Right lung (tissue), 5 donors: ENCODE measurements around the gene TANGO6. TPM values are rescaled to one million over a fixed set of nuclear protein-coding genes. Genes with fewer than 3 reads are reported as not detected.
"Not testable (repeated sequence)": the region's sequence is repeated elsewhere in the genome, so short reads cannot be mapped to it uniquely, and the experiment has no call there.

Source experiments
- DNase-seq, 2 donors: peaks; one replicate each; pipeline ENCODE4 v3.0.0-alpha.2; 2013
- polyA plus RNA-seq, 5 donors: library from polyadenylated mRNA; unstranded; fragments of 120-200 nt; gene quantifications; one replicate each; pipeline versions ENCODE4 v1.2.1 to v1.2.3, GENCODE V29; 2013; ENCODE audit warnings: inconsistent platforms in 1 of 5, low replicate concordance in 1 of 5; ENCODE audit not compliant: insufficient read length in 5 of 5, insufficient read depth in 1 of 5

Gene TANGO6
- polyA plus RNA-seq, 5 donors = 6.5 to 8.3 (median 7.9) TPM

DNA sequence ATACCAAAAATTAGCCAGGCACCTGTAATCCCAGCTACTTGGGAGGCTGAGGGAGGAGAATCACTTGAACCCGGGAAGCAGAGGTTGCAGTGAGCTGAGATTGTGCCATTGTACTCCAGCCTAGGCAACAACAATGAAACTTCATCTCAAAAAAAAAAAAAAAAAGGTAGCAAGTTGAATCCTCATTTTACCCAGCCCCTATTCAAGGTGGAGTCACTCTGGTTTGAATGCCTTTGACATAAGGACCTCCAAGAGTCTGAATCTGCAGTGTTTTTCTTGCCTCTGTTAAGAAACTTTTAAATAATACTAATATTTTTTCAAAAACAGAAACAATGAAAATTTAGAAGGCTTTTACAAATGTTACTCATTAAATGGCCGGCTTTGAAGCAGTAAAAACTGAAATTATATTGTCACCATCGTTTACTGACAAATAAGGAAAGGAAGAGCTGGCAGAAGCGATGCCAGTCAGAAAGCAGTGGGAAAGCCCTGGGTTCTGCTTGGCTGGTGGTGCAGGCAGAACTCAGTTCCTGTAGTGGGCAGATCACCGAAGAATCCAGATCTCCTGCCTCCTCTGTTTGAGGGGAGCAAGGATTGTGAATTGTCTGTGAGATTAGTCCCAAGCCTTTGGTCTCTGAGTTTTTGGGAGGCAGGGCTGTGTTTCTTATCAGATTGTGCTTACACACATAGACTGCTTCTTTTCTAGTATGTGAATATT, 162.5 kb downstream of the TANGO6 start:
- DNase-seq = no peak

DNA sequence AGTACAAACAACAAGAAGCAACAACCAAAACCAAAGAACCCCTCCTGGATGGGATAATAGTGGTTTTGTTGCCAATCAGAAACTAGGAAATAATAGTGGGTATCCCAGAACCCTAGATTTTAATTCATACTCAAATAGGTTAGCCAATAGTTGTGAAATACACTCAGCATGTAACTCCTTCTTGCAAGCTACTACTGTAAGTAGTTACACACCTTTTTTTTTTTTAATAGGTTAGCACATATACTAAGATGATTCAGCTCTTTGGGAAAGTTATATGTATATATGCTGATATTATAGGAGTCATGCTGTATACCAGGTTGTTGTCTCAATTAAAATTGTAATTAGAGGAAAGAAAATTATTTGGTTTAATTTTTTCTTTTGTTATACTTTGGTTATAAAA, 169.6 kb downstream of the TANGO6 start:
- no peak for DNase-seq

- DNase-seq = no peak
These were observed 170.7 kb downstream of the TANGO6 start for GRCh38 chr16:69013991-69014390.

DNA sequence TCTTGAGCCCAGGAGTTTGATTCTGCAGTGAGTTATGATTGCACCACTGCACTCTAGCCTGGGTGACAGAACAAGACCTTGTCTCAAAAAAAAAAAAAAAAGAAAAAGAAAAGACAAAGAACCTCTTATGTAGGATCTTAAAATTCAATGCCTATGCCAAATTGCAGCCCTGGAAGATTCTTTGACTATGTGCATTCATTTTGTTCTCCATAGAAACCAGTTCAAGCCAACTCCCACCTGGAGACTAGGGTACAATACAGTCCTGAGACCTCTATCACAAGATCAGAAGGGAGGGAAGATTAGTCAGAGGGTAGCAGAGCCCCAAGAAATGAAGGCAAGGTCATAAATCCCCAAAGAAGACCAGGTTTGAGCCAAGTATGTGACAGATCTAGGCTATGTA, 171.5 kb downstream of the TANGO6 start:
- no peak for DNase-seq

- no peak for DNase-seq
These were observed 173.9 kb downstream of the TANGO6 start for GRCh38 chr16:69017036-69017783.

- no peak for DNase-seq
These were observed 176.5 kb downstream of the TANGO6 start for GRCh38 chr16:69019811-69020210.

DNA sequence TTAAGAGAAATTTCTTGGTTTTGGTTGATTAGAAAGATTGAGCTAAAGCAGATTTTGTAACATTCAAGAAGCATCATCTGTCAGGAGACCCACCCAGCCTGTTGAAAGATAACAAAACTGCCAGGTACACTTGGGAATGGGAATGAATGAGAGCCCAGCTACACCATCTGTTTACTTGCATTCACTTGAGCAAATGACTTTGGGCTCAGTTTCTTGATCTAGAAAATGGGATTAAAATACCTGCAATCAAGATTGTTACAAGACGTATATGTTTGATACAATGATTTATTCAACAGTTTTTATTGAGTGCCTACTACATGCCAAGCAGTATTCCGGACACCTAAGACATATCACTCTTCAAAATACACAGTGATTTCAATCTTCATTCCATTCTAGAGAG, 185.8 kb downstream of the TANGO6 start:
- DNase-seq = no peak

- no peak for DNase-seq
These were observed 188.6 kb downstream of the TANGO6 start for GRCh38 chr16:69031877-69032301.

- DNase-seq = no peak
These were observed 190.0 kb downstream of the TANGO6 start for GRCh38 chr16:69033151-69033949.

DNA sequence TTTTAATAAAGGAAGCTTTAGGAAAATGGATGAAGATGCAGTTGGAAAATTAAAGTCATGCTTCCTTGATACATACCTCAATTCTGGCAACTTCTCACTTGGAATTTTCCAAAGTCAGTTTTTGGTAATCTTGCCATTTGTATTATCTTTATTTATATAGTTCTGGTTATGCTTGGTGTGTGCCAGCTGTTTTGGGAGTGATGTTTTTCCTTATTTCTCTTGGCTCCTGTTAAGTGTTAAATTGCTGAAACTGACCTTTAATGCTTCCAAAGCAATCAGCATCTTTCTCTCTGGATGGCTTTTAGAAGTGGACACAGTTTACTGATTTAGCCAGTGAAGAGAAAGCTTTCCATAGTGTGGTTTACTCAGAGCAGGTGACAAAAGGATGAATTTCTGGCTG, 192.0 kb downstream of the TANGO6 start:
- DNase-seq = no peak

DNA sequence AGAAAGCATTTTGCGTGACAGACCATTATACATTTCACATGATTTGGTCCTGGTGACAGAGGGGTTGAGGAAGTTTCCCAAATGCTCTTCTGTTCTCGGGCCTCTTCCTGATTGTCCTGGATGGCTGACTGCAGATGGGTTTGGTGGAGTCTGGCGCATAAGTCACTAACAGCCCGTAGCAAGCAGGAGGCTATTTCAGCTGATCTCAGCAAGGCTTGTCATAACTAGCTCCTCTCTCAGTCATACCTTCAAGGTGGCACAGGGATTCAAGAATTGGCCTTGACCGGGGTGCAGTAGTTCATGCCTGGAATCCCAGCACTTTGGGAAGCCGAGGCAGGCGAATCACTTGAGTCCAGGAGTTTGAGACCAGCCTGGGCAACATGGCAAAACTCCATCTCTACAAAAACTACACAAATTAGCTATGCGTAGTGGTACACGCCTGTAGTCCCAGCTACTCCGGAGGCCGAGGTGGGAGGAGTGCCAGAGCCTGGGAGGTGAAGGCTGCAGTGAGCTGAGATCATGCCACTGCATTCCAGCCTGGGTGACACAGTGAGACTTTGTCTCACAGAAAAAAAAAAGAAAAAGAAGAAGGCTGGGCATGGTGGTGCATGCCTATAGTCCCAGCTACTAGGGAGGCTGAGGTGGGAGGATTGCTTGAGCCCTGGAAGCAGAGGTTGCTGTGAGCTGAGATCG, 193.2 kb downstream of the TANGO6 start:
- DNase-seq = no peak

- DNase-seq = peak; percentile 29 to 40
These were observed 194.2 kb downstream of the TANGO6 start for GRCh38 chr16:69037373-69038160.

GRCh38 chr16:69039333-69039941, 196.1 kb downstream of the TANGO6 start:
- DNase-seq = no peak

DNA sequence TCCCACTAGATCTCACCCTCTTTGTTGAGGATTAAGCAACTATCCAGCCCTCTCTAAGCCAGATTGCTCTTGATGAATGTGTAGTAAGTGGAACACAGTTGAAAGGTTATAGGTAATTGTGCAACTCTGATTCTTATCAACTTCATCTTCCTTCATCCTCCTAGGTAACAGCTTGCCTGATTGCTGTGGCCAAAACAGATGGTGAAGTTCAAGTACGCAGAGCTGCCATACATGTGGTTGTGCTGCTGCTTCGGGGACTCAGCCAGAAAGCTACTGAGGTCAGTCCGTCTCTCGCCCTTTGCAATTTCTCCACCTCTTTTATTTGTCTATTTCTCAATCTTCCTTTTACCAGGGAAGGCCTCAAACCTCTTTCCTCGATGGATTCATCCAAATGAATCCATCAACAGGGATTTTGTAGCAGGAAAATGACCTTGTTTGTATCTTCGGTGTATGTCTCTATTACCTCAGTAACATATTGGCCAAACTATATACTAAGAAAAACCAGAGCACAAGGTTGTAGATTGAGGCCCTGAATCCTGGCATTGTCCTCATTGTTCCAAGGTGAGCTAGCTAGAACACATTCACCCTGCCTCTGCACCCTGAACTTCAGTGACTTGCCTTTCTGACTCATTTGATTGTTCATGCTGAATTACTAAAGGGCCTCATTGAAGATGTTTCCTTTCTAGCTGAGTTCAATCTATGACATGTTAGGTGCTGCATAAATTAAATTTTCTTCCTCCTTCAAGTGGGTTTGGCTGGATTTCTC, 197.0 kb downstream of the TANGO6 start:
- no peak for DNase-seq

DNA sequence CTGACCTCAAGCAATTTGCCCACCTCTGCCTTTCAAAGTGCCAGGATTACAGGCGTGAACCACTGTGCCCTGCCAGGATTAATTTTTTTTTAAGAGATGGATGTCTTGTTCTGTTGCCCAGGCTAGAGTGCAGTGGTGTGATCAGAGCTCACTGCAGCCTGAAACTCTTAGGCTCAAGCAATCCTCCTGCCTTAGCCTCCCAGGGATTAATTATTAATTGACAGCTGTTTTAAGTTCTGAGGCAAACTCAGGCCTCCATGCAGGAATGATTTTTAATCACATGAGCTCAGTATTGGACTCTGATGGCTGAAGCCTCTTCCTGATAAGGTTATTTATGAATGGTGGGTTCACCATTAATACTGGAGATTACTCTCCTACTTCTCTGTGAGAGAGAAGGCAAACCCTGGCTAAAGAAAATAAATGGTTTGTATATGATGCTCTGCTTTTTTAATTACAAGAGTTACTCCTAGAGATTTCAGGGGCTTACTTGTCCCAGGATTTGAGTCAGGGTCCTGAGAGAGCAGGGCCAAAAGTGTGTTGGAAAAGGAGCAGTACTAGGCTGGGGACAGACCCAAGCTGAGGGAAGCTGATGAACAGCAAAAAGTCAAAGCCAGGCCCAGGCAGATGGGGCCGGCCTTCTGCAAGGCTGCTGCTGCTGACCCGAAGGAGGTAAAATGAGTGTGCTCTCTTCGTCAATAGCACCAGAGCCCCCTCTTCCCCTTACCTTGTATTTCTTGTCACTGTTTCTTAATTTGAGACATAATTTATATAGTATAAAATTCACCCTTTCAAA, 205.2 kb downstream of the TANGO6 start:
- no peak for DNase-seq

GRCh38 chr16:69049146-69049545, 205.8 kb downstream of the TANGO6 start:
- no peak for DNase-seq

GRCh38 chr16:69049603-69050375, 206.5 kb downstream of the TANGO6 start:
- DNase-seq = no peak

DNA sequence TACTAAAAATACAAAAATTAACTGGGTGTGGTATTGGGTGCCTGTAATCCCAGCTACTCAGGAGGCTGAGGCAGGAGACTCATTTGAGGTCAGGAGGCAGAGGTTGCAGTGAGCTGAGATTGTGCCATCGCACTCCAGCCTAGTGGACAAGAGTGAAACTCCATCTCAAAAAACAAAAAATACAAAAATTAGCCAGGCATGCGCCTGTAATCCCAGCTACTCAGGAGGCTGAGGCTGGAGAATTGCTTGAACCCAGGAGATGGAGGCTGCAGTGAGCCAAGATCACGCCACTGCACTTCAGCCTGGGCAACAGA, 208.1 kb downstream of the TANGO6 start:
- not testable (repeated sequence) for DNase-seq
